Neural cell (in vitro differentiated cells): ENCODE results near the gene DHX58.

Experiments
- EP300 ChIP-seq: fragments of 450-650 bp; conservative IDR thresholded peaks from 2 replicates; pipeline ENCODE4 v1.6.1; 2014; ENCODE audit warnings: antibody characterized with exemption, mild to moderate bottlenecking, moderate library complexity; ENCODE audit not compliant: poor library complexity, severe bottlenecking
- POLR2AphosphoS5 ChIP-seq: IDR thresholded peaks from 2 replicates; pipeline ENCODE4 v1.6.1; 2012

- no peak for TF ChIP-seq POLR2AphosphoS5
- no peak for TF ChIP-seq EP300
These were observed 34.0 kb downstream of the DHX58 start for GRCh38 chr17:42078396-42079043.
